NK-92 (cell line): ENCODE measurements around the gene CYB561D2.

Experiments
- DNase-seq: peaks from one replicate; lab custom pipeline; 2025; ENCODE audit not compliant: unreplicated experiment; lab: John Stamatoyannopoulos, UW

CYB561D2 gene

DNA sequence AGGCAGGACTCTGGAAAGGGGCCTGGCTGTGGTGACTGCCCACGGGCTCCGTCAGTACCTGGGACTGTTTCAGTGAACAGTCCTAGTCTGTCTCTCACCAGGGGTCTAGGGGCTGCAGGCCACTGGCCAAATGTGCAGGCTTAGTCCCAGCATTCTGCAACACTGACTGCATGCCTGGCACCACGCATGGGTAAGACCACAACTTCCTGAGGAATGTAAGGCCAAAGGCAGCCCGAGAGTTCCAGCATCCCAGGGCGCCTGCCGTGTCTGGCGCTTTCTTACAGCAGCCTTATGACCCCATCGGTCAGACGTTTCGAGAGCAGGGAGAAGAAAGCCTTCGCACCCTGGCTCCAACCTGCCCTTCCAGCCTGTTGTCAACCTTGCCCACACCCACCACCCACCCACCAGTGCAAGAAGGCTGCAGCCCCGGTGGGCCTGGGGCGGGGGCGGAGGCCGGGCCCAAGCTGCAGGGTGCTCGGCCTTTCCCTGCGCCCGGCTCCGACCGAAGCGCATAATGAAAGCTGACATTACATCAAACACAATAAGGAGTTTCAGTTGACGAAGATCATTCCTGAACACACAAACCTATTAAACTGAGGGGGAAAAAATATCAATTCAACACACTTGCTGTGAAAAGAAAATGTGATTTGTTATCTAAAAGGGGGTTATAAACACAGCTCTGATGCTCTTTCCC, 38.2 kb downstream of the CYB561D2 start:
- no peak for DNase-seq

DNA sequence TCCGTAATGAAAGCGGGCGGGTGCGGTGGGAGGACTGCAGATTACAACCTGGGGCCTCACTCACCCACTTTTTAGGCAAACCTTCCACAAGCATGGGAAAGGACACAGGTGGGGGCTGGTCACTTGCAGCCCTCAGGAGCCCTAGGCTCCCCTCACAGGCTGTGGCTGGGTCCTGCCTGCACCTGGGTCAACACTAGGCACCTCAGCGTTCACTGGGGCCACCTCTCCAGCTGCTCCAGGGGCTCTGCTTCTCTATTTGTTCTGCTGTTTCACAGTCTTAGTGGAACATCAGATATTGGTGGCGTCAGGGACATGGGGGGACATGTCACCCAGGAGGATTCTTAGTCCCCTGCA, 38.7 kb downstream of the CYB561D2 start:
- no peak for DNase-seq

DNA sequence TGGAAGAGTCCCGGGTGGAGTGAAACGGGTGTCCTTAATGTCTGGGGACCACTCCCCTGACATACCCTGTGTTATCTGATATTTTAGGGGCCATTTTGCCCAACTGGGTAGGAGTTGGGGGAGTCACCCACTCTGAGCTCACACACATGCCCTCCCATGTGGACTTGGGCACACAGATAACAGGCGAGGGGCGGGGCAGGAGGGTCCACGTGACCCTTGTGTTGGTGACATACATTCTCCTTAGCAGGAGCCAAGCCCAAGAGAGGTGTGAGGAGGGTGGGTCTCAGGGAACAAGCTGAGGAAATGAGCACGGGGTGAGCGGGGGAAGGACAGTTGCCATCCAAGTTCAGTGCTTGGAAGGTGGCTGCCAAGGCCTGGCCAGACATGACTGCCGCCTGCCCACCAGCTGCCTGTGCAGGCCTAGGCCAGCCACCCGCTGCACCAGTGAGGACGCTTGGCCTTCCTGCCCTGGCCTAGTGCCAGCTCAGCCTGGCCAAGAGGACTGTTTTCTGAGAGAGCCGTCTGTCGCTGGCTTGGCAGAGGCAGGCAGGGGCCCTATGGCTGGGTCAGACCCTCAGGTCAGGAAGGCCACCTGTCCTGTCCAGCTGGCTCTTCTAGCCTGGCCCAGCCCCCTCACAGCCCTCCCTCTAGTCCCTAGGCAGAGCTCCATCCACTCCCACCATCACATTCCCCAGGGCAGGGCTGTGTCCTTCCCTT, 40.0 kb downstream of the CYB561D2 start:
- DNase-seq: no peak

DNA sequence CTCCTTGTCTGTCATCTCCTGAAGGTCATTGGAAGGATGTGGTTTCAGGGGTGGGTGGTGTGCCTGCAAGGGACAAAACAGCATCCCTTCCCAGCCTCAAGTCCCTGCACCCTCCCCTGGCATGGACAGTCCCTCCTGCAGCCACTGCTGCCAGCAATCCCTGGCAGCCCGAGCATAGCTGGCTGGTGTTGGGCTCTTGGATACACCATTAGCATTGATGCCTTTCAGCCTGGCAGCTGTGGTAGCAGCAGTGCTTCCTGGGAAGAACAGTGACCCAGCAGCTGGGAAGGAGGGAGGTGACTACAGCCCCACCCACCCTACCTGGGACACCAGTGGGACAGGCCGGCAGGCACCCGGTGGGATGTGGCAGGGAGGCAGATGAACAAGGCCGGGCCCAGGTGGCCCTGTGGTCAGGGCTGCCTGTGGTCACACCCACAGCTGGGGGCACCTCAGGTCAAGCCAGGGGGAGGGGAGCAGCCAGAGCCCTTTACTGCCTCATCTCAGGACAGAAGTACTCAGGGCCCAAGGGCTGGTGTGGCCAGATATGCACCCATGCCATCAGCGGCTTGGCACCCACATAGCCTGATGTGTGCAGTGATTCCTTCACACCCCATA, 41.5 kb downstream of the CYB561D2 start:
- DNase-seq: no peak

DNA sequence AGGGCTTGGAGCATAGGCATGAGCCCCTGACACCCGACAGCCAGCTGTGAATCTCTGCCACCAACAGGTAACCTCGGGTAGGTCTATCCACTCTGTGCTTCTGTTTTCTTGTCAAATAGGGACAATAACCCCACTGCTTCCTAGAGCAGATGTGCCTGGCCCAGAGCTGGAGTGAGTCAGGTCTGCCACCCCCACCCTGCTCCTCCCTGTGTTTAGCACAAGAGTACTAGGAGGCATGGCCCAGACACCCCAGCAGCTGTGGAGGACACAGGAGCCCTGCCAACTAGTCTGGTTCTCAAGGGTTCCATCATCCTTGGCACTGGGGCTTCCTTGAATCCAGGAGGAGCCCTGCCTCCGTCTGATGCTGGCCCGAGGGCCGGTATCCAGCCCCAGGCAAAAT, 42.4 kb downstream of the CYB561D2 start:
- DNase-seq: no peak

DNA sequence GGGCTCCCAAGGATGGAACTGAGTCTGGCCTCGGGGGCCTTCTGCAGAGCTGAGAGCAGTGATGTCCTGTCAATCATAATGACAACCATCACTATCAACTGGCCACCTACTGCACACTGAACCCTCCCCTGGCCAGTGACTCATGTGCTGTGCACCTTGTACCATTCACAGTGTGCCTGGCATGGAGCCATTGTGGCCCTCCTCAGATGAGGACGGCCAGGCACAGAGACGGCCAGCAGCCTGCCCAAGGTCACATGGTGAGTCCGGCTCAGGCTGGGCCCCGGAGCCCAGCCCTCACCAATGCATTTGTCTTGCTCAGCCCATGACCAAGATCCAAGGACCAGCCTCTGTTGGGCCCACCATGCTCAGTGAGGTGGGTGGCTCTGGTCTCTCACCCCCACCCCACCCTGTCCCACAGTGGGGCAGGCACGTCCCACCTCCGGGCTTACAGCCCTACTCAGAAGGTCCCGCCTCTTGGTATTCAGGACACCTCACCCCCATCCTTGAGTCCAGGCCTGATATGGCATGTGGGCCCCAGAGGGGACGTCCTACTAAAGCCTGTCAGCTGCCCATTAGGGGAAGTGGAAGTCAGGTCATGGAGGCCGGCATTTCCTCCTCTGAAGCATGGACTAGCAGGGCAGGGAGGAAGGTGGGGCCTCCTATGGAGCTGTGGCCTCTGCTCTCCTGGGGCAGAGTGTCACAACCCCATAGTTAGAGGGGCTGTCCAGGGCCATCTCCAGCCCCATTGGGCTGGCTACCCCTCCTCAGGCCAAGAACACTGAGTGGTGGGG, 44.6 kb downstream of the CYB561D2 start:
- DNase-seq: no peak

DNA sequence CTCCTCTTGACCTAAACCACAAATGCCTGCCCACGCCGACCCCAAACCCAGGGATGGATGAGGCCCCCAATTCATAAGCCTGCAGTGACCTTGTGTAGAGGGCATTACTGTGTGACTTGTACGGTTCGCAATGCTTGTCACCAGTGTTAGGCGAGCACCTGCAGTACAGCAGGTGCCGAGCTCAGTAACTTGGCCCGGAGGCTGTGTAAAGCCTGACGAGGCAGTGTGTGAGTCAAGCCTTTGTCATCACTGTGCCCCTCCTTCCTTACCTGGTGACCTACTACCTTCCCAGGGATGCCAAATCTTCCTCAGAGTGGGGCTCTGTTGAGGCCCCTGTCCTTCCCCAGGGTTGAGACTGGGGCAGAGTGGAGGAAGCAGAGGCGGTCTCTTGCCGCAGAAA, 45.8 kb downstream of the CYB561D2 start:
- no peak for DNase-seq

DNA sequence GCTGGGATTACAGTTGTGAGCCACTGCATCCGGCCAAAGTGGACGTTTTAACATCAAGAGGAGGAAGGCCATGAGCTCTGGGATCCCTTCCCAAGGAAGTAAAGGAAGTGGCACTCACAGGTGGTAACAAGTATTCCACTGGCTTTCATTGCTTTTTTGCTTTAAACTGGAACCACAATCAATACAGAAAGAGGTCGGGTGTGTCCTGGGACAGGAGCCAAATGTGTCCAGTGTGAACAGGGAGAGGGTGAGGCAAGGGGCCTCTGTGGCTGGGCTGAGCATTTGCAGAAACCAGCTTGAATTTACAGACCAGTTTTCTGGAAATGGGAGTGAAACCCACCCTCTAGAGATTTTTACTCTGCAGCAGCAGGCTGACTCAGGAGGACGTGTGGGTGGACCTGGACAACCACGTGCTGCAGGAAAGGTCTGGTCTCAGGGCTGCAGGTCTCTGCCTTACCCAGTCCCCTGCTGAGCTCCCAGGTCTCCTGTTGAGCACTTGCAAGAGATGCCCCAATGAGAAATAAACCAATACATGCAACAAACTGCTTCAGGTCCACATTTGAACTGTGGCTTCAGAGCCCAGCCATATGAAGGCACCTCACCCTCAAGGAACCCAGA, 51.4 kb downstream of the CYB561D2 start:
- DNase-seq: no peak
